Activated CD4-positive, alpha-beta T cell treated with anti-CD3 and anti-CD28 coated beads, Interleukin-2, amount 50 U/mL, for 1 hour (primary cell): ENCODE measurements around the gene GUK1.

Experiments
- DNase-seq: peaks from one replicate; pipeline ENCODE4 v3.0.0-alpha.2; 2020

The GUK1 gene, protein sequence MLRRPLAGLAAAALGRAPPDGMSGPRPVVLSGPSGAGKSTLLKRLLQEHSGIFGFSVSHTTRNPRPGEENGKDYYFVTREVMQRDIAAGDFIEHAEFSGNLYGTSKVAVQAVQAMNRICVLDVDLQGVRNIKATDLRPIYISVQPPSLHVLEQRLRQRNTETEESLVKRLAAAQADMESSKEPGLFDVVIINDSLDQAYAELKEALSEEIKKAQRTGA

DNA sequence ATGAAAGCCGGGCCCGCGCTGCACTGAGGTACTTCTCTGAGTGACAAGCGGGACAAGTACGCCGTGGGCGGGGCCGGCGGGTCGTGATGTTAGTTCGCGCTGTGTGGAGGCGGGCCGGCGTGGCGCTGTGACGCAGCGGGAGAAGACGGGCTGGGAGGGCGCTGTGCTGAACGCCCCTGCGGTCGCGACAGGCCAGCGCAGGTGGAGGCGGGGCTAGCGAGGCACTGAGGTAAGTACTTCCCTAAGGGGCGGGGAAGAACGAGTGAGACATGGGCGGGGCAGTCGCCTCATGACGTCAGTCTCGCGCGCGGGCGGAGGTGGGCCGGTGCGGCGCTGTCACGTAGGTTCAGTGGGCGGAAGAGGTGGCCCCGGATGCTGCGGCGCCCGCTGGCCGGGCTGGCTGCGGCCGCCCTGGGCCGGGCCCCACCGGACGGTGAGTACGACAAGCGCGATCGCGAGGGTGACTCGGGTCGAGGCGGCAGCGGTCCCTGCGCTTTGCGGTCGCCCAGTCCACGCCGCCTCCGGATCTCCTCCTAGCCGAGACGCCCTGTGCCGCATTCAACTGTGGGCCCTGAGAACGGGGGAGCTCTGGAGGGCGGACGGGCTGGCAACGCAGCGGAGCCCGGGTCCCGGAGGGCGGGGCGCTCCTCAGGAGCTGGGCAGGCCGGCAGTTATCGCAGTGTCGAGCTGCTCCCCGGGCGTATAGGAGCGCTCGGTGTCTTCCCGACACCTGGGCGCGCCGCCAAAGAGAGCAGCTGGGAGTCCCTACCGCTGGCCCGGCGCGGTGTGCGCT is at the start of gene GUK1:
GUK1 (plus strand) TSS at position 349 of the 793 bp plus-strand sequence; CDS start at position 373, 24 bp downstream.
- DNase-seq, result peak; percentile 100

DNA sequence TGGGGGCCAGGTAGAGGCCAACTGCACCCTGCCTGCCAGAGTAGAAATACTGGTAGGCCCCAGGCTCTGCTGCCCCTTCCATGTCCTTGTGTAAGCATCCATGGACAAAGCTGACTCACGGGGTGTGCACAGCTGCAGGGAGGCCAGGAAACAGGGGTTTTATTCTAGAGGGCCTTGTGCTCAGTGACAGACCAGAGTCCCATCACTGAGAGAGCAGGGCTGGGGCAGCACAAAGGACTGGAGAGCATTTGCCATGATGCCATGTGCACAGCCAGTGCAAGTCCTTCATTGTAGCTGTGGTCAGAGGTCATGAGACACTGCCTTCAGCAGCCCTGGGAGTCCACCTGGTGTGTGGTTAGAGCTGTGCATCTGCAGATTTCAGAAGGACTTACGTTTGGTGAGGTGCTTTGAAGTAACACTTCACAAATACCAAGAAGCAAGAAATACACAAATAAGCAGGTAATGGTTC is 49.4 kb upstream of the GUK1 start:
- DNase-seq, result no peak

DNA sequence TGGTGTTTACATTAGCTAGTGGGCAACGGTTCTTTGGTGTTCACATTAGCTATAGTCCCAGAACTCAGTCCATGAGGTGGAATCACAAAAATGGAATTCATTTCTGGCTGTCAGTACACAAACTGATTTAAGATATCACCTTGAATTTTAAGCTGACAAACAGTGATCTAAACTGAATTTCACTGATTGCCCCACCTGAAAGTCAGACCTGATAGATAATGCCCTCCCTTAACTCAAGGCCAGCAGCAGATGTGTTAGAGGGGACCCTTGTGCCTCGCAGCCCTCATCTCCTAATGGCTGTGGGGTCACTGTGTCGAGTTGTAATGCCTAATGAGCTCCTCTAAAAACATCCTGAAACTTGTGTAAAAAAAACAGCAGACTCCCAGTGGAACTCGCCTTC is 49.0 kb upstream of the GUK1 start:
- no peak for DNase-seq

DNA sequence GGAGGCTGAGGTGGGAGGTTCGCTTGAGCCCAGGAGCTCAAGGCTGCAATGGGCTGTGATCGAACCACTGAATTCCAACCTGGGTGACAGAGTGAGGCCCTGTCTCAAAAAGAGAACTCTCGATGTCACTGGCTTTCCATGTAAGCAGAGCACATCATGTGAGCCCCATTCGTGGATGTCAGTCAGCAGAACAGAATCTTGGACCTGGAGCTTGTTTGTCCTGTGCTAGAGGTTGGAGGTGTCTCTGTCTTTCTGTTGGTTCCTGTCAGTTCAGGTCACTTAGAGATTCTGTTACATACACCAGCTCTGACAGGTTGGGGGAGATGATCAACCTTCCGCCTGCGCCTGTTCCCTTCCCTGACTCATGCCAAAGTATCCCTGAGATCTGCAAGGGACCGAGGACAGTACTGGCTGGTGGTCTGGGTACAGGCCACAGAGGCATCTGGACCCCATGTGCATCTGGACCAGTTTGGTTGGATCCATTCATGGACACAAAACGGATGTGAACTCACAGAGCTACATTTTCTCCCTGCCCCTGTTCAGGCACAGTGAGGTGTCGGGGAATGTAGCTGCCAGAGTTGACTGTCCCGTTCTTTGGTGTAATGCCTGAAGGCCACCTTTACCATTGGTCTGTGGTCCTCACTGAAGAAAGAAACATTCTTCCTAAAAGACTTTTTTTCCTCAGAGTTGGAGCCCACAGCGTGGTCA is 47.6 kb upstream of the GUK1 start:
- no peak for DNase-seq

DNA sequence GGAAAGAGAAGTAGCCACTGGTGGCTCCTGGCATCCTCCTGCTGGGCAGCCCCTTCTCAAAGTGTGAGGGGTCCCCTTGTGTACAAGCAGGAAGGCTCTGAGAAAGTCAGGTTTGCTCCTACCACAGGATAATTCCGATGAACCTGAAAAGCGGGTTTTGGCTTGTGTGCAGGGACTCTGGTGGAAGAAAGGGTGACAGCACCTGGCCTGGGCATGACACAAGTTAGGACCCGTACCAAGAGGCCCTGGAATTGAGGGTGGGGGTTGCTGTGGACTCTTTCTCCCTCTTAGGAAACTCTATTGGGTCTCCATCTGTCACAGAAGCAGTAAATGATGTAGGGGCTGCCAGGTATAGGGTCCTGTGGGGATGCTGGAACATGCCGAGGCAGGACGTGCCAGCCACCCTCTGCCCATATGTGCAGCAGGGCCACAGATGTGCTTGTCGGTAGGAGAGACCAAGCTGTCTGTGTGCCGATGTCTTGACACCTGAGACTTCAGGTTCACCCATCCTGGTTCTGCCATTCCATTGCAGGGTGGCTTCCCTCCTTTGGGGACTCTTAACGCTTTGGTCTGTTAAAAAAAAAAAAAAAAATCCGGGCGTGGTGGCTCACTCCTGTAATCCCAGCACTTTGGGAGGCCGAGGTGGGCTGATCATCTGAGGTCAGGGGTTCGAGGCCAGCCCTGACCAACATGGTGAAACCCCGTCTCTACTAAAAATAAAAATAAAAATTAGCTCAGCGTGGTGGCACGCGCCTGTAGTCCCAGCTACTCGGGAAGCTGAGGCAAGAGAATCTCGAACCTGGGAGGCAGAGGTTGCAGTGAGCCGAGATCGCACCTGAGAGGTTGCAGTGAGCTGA is 46.8 kb upstream of the GUK1 start:
- DNase-seq, result no peak

DNA sequence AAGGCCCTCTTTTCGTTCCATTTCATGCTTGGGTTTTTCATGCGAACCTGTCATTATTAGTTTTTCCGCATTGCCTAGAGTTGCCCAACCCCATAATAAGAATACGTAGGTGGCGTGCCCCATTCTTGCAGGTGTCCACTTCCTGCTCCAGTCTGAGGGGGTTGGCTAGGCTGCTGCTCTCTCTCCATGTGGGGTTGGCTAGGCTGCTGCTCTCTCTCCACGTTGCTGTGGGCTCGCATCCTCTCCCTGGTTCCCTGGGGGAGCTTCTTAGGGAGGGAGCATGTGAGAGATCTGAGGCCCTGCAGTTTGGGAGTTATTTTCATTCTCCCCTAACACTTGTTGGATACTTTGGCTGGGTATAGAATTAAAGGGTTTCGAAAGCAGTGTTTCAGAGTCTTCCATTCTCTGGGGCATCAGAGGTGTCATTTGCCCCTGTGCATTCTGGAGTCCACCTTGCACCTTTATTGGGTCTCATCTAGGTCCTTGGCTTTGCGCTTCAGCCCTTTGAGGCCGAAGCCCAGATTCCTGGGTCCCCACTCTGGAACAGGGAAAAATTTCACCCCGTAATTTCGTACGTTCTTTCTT is 45.6 kb upstream of the GUK1 start:
- DNase-seq, result no peak

DNA sequence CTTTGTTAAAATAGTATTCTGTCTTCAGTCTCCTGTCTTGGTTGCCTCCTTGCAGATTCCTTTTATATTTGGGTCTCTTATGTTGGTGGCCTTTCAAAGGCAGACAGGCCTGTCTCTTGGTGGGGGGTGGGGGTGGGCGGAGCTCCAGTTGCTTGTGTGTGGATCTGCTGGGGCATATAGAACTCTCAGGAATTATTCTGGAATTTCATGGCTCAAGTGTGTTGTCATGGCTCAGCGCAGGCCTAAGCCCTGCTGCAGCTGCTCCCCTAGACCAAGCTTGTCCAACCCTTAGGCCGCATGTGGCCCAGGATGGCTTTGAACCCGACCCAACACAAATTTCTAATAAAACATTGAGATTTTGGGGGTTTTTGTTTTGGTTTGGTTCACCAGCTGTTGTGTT is 44.9 kb upstream of the GUK1 start:
- DNase-seq, result no peak

DNA sequence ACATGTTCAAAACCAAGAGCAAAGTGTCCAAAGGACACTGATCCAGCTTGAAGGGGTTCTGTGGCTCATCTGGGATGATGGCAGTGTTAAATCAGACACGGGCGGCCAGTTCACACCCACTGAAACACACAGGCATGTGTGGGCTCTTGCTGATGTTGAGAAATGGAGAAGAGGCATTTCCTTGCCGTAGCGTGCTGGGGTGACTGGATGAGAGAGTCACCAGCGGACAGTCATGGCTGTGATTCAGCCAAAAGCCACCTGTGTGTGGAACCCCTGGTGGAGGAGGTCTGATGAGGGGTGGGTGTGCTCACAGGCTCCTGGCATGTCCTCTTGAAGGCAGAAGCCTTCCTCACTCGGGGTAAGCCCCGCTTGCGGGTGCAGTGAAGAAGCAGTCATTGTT is 44.1 kb upstream of the GUK1 start:
- DNase-seq, result no peak

DNA sequence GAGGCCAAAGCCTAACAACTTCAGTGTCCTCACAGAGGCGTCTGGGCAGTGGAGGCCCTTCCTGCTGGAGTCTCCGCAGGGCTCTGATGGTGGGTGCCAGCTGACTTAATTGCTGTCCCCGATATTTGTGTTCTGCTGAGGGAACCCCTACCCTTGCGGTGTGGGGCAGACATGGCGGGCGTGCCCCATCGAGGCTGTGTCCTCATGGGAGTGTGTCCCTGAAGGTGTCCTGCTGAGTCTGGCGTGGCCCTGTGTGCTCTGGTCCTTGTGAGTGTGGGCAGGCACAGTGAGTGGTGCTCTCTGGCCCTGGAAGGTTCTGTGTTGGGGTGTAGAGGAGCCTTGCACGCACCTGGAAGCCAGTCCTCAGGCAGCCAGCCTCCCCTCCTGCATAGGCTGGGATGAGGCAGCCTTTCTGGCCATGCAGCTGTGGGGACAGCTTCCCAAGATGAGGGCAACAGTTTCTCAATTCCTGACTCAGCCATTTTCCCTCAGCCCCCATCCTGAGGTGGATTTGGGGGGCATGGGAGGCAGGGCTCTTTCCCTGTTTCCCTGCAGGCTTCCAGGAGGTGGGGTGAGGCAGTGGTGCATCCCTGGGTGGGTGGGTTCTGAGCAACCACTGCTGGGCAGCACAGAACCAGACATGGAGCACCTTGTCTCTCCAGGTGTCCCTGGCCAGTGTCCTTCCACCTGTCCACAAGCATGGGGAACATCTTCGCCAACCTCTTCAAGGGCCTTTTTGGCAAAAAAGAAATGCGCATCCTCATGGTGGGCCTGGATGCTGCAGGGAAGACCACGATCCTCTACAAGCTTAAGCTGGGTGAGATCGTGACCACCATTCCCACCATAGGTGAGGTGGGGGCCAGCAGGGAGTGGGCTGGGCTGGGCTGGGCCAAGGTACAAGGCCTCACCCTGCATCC is 43.4 kb upstream of the GUK1 start:
- no peak for DNase-seq

DNA sequence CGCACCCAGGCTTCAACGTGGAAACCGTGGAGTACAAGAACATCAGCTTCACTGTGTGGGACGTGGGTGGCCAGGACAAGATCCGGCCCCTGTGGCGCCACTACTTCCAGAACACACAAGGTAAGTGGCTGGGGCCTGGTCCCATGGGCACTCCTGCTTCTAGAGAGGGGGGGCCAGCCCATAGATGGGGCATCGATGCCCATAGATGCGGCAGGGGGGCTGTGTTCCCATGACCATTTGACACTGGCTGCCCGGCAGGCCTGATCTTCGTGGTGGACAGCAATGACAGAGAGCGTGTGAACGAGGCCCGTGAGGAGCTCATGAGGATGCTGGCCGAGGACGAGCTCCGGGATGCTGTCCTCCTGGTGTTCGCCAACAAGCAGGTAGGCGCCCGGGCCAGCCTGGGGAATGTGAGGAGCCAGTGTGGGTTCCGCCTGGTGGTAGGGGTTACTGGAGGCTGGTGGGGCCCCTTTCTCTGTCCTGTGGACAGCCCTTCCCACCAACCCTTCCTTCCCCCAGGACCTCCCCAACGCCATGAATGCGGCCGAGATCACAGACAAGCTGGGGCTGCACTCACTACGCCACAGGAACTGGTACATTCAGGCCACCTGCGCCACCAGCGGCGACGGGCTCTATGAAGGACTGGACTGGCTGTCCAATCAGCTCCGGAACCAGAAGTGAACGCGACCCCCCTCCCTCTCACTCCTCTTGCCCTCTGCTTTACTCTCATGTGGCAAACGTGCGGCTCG is 42.6 kb upstream of the GUK1 start:
- DNase-seq, result no peak

DNA sequence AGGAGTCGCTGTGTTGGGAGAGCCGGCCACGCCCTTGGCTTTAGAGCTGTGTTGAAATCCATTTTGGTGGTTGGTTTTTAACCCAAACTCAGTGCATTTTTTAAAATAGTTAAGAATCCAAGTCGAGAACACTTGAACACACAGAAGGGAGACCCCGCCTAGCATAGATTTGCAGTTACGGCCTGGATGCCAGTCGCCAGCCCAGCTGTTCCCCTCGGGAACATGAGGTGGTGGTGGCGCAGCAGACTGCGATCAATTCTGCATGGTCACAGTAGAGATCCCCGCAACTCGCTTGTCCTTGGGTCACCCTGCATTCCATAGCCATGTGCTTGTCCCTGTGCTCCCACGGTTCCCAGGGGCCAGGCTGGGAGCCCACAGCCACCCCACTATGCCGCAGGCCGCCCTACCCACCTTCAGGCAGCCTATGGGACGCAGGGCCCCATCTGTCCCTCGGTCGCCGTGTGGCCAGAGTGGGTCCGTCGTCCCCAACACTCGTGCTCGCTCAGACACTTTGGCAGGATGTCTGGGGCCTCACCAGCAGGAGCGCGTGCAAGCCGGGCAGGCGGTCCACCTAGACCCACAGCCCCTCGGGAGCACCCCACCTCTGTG is 41.7 kb upstream of the GUK1 start:
- DNase-seq, result no peak

DNA sequence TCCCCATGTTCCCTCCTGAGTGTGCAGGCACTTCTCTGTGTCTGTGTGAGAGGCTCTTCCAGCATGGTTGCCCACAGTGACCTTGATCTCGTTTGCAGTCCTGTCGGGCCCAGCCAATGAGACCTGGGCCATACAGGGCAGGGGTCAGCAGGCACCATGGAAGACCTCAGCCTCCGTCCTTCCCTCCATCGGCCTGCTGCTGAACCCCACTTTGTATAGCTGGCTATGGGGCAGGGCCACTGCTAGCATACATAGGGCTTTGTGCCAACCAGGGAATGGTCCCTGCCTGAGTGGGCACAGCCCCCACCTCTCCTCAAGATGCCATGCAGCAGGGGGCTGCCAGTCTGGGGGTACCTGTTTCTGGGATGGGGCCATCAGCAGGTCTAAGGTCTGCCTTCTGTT is 40.7 kb upstream of the GUK1 start:
- no peak for DNase-seq

DNA sequence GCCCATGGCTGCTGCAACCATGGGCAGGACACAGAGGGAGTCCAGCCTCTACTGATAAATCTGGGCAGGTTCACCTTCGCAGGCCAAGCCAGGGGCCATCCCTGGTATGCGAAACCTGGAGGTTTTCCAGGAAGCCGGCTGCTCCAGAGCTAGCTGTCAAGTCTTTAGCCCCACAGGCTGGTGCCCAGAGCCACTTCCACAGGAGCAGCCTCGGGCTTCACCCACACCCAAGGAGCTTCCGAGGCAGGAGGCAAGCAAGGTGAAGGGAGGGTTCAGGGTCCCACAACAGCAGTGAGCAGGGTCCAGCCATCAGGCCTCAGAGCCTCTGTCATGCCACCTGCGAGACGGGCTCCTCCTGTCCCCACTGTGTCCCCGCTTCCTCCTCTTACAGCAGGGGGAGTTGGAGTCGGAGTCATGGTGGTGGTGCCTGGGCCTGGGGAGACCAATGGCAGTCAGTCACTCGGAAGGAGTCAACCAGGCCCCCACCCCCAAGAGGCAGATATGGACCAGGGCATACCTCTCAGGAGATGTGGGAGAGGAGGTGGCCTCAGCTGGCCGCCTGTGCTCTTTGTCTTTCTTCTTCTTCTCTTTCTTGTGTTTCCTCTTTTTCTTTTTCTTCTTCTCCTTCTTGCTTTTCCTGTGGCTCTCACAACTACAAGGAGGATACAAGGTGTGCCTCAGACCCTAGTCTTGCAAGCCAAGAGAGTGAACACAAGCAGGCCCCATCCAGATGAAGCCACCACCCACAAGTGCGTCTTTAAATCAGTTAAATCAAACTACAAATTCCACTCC is 39.1 kb upstream of the GUK1 start:
- no peak for DNase-seq

DNA sequence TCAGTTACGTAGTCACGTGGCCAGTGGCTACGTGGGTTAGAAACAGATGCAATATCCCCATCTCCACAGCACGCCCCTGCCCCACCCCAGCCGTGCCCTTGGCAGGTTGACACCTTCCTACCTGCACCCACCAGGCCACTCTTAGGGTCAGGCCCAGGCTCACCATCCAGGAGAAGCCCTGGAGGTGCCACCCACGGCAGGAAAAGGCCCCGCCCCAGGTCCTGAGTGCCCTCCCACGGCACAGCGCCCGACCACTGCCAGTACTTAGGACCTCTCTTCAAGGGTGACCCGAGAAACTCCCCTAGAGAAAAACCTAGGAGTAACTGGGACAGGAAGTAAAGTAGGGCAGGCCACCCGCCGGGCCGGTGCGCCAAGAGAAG is 38.5 kb upstream of the GUK1 start:
- no peak for DNase-seq

DNA sequence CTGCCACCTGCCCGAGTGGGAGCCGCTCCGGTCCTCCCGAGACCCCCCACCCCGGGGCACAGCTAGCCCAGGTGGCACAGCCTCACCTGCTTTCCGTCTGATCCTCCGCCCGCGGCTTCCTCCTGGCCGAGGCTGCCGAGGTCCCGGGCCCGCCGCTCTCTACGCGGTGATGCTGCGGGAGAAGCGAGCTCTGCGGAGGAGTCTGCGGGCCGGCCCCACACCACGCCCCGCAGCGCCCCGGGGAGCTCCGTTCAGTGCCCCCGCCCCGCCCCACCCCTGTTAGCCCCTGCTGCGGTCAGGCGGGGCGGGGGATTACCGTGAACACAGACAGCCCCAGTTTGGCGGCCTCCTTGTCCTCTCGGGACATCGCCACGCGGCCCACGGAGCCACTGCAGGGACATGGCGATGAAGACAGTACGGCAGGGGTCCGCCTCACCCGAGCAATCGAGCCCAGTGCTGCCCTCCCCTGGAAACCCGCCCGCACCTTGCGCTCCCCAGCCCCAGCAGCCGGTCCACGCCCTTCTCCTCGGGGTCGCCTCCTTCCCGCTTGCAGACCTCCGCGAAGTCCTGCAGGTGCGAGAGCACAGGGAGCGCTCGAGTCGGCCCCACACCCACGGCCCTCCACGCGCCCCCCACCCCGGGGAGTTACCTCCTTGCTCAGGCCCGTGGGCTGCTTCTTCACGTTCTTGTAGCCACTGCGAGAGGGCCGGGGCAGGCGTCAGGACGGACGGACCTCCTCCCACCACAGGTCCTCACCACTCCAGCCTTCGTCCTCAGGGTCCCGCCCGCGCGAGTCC is 37.9 kb upstream of the GUK1 start:
- DNase-seq, result peak; percentile 66

DNA sequence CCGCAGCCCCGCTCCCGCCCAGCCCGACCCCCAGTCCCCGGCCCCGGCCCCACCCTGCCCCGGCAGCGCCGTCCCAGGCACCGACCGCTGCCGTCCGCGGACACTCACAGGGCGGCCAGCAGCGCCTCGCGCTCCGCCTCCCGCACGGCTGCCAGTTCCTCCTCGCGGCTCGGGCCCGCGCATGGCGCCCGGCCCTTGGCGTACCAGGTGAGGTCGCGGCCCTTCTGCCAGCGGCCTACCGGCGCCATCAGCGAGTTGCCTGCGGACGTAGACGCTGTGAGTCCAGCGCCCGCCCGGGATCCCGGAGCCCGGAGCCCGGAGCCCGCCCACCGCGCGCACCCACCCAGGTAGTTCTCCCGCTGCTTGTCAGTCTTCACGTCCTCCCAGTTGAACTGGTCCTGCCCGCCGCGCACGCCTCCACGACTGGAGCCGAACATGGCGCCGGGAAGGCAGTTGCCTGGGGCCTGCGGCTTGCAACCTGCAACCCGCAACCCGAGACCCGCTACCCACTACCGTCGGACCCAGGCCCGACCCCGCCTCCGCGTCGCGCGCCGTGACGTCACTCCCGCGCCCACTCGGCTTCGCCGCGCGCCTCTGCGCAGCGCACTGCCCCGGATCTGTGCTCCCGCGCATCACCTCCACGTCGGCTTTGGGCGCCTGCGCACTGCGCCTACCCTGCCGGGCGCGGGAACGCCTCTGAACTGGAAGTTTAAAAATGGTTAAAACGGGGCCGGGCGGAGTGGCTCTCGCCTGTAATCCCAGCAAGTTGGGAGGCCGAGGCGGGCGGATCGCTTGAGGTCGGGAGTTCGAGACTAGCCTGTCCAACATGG is 37.1 kb upstream of the GUK1 start, which contains the start of gene C1orf35:
C1orf35 (minus strand) TSS at position 535 of the 830 bp plus-strand sequence; CDS start at position 437, 98 bp downstream.
- peak; percentile 94 for DNase-seq

DNA sequence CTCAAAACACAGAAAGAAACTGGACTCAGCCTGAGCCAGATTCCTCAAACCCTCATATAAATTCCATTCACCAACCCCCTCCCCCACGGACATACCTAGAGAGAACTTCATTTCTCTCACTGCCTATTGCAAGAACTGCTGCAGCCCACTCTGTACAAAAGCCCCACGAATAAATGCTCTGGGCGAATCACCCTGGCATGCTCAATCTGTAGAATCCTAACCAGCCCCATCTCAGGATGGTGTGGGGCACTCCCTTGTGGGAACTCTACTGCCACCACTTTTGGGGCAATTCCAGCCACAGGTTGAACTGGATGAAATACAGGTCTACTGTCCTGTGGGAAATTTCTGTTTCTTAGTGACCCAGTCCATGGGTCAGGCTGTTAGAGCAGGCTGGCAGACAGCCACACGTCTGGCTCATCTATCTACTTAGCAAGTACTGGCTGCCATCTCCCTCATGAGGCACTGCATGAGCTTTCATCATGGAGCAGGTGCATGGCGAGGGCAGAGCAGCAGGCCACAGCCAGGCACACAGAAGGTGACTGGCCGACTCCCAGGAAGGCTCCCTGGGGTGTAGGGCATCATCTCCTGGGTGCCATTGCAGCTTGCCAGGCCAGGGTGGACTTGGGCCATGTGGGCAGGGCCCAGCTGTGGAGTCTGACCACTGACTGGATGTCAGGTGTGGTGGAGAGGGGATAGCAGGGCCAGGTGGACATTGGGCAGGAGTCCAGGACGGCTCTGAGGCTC is 35.4 kb upstream of the GUK1 start:
- DNase-seq, result no peak
